Measurements from ENCODE around the gene RIN3.

Gene RIN3, protein sequence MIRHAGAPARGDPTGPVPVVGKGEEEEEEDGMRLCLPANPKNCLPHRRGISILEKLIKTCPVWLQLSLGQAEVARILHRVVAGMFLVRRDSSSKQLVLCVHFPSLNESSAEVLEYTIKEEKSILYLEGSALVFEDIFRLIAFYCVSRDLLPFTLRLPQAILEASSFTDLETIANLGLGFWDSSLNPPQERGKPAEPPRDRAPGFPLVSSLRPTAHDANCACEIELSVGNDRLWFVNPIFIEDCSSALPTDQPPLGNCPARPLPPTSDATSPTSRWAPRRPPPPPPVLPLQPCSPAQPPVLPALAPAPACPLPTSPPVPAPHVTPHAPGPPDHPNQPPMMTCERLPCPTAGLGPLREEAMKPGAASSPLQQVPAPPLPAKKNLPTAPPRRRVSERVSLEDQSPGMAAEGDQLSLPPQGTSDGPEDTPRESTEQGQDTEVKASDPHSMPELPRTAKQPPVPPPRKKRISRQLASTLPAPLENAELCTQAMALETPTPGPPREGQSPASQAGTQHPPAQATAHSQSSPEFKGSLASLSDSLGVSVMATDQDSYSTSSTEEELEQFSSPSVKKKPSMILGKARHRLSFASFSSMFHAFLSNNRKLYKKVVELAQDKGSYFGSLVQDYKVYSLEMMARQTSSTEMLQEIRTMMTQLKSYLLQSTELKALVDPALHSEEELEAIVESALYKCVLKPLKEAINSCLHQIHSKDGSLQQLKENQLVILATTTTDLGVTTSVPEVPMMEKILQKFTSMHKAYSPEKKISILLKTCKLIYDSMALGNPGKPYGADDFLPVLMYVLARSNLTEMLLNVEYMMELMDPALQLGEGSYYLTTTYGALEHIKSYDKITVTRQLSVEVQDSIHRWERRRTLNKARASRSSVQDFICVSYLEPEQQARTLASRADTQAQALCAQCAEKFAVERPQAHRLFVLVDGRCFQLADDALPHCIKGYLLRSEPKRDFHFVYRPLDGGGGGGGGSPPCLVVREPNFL

DNA sequence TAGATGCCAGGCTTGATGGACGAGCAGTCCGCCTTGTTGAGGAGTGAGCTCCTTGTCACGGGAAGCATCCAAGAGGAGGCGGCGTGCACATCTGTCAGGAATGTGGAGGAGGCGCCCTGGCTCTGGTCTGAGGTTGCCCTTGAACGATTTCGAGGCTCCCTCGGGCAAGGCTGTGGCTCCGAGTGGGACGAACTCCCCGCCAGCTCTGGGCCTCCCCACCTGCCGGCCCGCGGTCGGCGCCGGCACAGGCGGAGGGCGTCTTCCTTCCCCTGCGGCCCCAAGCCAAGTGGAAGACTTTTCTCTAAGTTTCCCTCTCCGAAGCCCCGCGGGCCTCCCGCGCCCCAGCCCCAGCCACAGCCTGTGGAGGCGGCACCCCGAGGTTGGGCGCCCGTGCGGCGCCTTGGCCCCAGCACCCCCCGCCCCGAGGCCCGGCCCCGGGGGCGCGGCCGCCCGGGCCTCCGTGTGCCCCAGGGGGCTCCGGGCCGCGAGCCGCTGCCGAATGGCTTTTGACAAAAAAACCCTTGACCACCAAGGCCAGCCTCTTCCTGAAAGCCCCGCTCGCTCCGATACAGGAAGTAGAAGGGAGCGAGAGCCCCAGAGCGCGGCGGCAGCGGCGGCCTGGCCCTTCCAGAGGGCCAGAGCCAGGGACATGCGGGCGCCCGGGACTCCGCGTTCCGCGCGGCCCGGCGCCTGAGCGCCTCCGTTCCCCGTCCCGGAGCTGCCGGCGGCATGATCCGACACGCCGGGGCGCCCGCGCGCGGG is at the start of gene RIN3:
RIN3 (plus strand) TSS at position 578 of the 762 bp plus-strand sequence; CDS start at position 730, 152 bp downstream.
- no peaks in the 10 kb centered on the region for H3K9me3 Mint-ChIP-seq
- H3K4me3 Mint-ChIP-seq: peak within 1 kb of the TSS; percentile 65
- peaks cover 53% of the 10 kb centered on the region for H3K27me3 Mint-ChIP-seq (ENCODE audit: low read depth)
- H3K36me3 Mint-ChIP-seq (ENCODE audit: low read depth): no peaks in the 10 kb centered on the region
- H3K4me1 Mint-ChIP-seq (ENCODE audit: low read depth): peaks cover 14% of the 10 kb centered on the region
- H3K27ac Mint-ChIP-seq: no peak within 1 kb of the TSS

DNA sequence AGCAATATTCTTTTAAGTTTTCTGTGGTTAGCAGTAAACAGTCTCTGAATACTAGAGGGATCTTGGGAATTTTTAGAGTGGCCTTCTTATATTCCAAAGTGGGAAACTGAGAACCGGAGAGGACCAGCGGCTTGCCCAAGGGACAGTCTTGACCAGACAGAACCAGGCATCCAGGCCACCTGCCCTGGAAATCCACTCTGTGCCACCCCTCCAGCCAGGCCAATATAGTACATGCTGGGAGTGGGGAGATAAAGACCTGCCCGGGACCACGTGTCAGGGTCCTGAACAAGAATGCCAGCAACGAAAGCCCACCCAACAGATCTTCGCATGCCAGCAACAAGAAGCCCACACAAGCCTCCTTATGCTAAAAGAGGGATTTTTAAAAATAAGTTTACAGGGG is 49.4 kb upstream of the RIN3 start:
- no peak overlapping the region for H3K4me3 Mint-ChIP-seq
- H3K36me3 Mint-ChIP-seq (ENCODE audit: low read depth): peaks cover 2% of the 10 kb centered on the region
- peaks cover 14% of the 10 kb centered on the region for H3K4me1 Mint-ChIP-seq (ENCODE audit: low read depth)
- H3K27ac Mint-ChIP-seq: no peak overlapping the region
- peaks cover 9% of the 10 kb centered on the region for H3K9me3 Mint-ChIP-seq
- peaks cover 6% of the 10 kb centered on the region for H3K27me3 Mint-ChIP-seq (ENCODE audit: low read depth)

DNA sequence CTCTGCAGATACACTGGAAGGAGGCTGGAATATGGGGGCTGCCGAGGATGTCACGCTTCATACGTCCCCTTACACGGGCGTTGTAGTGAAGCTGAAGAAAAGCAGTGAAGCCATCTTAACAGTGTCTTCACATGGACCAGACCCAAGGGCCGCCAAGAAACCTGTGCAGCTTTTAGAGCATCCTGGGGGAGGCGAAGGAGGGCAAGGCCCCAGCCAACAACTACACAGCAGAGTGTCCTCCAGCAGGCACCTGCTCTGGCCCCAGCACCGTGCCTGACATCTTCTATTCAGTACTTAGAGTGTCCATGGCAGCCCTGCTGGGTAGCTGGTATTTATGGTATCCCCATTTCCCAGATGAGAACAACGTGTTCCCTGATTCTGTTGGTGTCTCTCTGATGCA is 48.9 kb upstream of the RIN3 start:
- H3K27me3 Mint-ChIP-seq (ENCODE audit: low read depth): peaks cover 6% of the 10 kb centered on the region
- H3K4me3 Mint-ChIP-seq: no peak overlapping the region
- H3K36me3 Mint-ChIP-seq (ENCODE audit: low read depth): peaks cover 2% of the 10 kb centered on the region
- H3K27ac Mint-ChIP-seq: no peak overlapping the region
- peaks cover 11% of the 10 kb centered on the region for H3K9me3 Mint-ChIP-seq
- H3K4me1 Mint-ChIP-seq (ENCODE audit: low read depth): peaks cover 14% of the 10 kb centered on the region

DNA sequence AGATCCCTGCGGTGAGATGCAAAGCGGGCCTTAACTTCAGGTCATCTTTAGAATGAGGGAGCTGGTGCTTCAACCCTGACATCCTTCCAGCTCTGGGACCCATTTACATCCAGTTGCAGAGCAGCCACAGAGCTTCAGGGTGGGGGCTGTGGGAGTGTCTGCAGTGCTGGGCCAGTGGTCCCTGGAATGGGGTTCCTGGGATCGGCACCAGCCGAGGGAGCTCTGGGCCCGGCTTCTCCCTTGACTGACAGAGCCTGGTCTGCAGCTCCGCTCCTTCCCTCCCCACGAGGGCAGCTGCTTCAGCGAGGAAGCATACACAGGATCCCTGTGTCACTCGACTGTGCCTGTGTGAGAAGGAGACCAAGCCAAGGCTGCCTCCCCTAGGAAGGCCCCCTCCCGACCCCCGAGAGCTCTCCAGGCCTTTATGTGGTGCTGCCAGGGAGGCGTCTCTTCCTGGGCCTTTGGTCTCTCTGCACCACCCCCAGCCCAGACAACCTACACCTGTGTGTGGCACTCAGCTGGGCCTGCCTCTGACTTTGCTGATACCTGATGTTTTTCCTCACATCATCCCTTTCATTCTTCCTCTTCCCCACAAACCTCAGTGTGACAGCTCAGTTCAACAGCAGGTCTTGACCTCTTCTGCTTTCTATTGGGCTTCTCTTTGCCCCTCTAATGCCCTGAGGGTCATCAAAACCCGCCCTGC is 48.1 kb upstream of the RIN3 start:
- Mint-ChIP-seq H3K27ac (no peak overlapping the region), H3K9me3 (peaks cover 17% of the 10 kb centered on the region), H3K27me3 (ENCODE audit: low read depth) (peaks cover 11% of the 10 kb centered on the region), H3K4me1 (ENCODE audit: low read depth) (peaks cover 14% of the 10 kb centered on the region), H3K4me3 (no peak overlapping the region), H3K36me3 (ENCODE audit: low read depth) (peaks cover 2% of the 10 kb centered on the region)

DNA sequence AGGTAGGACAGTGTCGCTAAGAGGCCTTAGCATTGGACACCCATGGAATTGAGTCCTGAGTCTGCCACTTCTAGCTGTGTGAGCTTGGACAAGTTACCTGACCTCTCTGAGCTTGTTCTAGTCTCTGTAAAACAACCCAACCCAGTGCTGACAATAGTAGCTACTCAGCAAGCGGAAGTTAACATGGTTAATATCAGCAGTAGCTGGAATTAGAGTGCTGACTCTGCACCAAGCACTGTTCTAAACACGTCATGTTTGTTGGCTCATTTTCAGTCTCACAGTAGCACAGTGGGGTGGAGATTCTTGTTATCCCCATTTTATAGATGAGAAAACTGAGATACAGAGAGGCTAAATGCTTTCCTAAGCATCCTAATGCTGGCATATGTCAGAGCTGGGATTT is 47.5 kb upstream of the RIN3 start:
- H3K4me3 Mint-ChIP-seq: no peak overlapping the region
- no peak overlapping the region for H3K27ac Mint-ChIP-seq
- H3K27me3 Mint-ChIP-seq (ENCODE audit: low read depth): peaks cover 11% of the 10 kb centered on the region
- peaks cover 17% of the 10 kb centered on the region for H3K9me3 Mint-ChIP-seq
- H3K36me3 Mint-ChIP-seq (ENCODE audit: low read depth): peaks cover 2% of the 10 kb centered on the region
- H3K4me1 Mint-ChIP-seq (ENCODE audit: low read depth): peaks cover 12% of the 10 kb centered on the region

DNA sequence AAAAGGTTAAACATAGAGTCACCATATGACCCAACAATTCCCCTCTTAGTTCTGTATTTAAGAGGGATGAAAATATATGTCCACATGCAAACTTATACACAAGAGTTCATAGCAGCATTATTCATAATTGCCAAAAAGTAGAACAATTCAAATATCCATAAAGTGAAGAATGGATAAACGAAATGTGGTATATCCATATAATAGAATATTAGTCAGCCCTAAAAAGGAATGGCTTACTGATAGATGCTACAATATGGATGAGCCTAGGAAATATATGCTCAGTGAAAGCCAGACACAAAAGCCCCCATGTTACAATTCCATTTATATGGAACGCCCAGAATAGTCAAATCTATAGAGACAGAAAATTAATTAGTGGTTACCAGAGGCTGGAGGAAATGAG is 44.1 kb upstream of the RIN3 start:
- Mint-ChIP-seq H3K4me3 (no peak overlapping the region), H3K4me1 (ENCODE audit: low read depth) (no peaks in the 10 kb centered on the region), H3K36me3 (ENCODE audit: low read depth) (peaks cover 2% of the 10 kb centered on the region), H3K9me3 (peaks cover 17% of the 10 kb centered on the region), H3K27ac (no peak overlapping the region), H3K27me3 (ENCODE audit: low read depth) (peaks cover 5% of the 10 kb centered on the region)

DNA sequence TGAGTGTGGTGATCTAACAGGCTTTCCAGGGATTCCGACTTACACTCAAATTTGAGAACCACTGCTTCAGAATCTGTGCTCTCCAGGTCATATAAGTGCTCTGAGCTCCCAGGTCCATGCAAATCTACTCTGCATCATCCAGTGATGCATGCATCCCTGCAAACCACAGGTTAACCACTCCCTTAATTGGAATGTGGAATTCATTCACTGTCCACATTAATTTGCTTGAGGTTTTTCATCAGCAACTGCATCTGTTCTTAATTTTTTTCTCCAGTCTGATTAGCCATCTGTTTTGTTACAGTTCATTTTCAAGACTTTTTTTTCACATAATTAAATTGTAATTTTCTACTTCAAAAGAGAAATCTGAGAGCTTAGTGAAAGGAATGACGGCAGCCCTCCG is 43.4 kb upstream of the RIN3 start:
- H3K4me1 Mint-ChIP-seq (ENCODE audit: low read depth): no peaks in the 10 kb centered on the region
- peaks cover 17% of the 10 kb centered on the region for H3K9me3 Mint-ChIP-seq
- H3K27ac Mint-ChIP-seq: no peak overlapping the region
- no peak overlapping the region for H3K4me3 Mint-ChIP-seq
- peaks cover 5% of the 10 kb centered on the region for H3K27me3 Mint-ChIP-seq (ENCODE audit: low read depth)
- peaks cover 2% of the 10 kb centered on the region for H3K36me3 Mint-ChIP-seq (ENCODE audit: low read depth)

DNA sequence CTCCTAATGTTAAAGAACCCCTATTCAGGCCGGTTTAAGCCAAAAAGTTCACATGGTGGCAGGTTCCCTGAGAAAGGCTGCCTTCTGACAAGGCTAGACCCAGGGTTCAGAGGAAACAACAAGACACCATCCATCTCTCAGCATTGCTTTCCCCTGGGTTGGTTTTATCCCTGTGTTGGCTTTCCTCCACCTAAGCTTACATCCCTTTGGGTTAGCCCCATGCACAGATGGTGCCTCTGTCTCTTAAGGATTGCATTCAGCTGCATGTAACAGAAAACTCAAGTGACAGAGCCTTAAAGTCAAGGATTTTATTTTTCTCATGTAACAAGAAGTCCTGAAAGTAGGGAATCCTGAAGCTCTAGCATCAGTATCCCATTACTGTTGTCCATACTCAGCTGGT is 42.8 kb upstream of the RIN3 start:
- Mint-ChIP-seq H3K4me3 (no peak overlapping the region), H3K9me3 (peaks cover 17% of the 10 kb centered on the region), H3K27me3 (ENCODE audit: low read depth) (peaks cover 7% of the 10 kb centered on the region), H3K27ac (no peak overlapping the region), H3K36me3 (ENCODE audit: low read depth) (peaks cover 2% of the 10 kb centered on the region), H3K4me1 (ENCODE audit: low read depth) (no peaks in the 10 kb centered on the region)

DNA sequence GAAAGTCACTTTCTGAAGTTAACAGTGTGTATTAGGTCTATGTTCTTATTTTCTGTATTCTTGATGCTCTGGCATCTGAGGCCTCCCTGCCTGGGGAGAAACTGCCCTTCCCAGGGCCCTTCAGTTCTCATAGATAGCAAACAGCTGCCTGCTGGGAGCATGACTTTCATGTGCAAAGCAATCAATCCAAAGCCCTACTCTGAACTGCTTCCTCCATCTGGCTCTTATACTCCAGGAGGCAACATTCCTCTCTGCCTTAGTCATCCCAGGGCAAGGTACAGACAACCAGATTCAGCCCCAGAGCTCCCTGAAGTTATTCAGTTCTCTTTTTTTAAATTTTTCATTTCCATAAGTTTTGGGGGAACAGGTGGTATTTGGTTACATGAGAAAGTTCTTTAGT is 41.7 kb upstream of the RIN3 start:
- no peaks in the 10 kb centered on the region for H3K4me1 Mint-ChIP-seq (ENCODE audit: low read depth)
- no peak overlapping the region for H3K4me3 Mint-ChIP-seq
- H3K27me3 Mint-ChIP-seq (ENCODE audit: low read depth): peaks cover 9% of the 10 kb centered on the region
- peaks cover 2% of the 10 kb centered on the region for H3K36me3 Mint-ChIP-seq (ENCODE audit: low read depth)
- H3K27ac Mint-ChIP-seq: no peak overlapping the region
- peaks cover 17% of the 10 kb centered on the region for H3K9me3 Mint-ChIP-seq

DNA sequence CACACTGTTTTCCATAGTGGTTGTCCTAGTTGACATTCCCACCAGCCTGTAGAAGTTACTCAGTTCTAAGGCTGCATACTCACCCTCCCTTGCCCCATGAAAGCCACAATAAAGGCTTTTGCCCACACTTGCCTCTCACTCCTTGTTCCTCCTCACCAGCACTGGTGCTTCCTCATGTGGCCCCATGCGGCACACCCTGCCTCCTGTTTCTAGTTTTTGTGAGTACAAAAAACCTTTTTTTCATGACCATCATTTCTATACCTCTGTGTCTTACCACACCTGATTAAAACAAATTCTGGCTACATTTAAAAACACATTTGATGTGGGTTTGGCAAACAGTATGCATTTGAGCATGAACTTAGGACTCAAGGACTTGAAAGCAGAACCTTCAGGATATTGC is 40.7 kb upstream of the RIN3 start:
- Mint-ChIP-seq H3K4me3 (no peak overlapping the region), H3K36me3 (ENCODE audit: low read depth) (no peaks in the 10 kb centered on the region), H3K27me3 (ENCODE audit: low read depth) (peaks cover 9% of the 10 kb centered on the region), H3K27ac (no peak overlapping the region), H3K9me3 (peaks cover 8% of the 10 kb centered on the region), H3K4me1 (ENCODE audit: low read depth) (no peaks in the 10 kb centered on the region)

DNA sequence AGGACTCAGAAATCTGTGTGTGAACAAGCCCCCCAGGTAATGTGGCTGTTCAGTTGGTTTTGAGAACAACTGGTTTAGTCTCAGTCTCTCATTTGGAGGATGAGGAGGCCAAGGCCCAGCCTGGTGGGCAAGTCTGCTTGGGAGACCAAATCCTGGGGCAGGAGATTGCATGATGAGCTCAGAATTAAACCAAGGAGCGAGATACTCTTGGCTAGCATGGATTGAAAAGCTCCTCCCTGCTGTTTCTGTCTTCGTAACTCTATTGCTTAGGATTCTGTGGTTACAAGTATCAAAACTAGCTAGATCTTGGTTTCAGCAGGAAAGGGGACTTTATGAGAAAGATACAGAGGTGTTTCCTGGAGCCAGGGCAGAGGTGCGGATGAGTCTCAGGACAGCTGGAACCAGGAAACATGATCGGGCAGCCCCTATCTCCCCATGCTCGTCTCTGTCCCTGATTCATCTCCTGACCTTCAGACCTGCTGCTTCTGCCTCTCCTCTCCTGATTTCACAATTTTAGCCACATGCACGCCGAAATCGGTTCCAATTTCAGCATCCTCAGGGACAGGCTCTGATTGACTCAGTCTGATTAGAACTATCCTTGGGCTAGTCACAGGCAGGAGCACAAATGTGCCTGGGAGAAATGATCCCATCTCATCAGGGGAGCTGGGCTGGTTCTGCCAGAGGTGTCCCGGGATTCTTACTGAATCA is 40.2 kb upstream of the RIN3 start:
- H3K4me3 Mint-ChIP-seq: no peak overlapping the region

DNA sequence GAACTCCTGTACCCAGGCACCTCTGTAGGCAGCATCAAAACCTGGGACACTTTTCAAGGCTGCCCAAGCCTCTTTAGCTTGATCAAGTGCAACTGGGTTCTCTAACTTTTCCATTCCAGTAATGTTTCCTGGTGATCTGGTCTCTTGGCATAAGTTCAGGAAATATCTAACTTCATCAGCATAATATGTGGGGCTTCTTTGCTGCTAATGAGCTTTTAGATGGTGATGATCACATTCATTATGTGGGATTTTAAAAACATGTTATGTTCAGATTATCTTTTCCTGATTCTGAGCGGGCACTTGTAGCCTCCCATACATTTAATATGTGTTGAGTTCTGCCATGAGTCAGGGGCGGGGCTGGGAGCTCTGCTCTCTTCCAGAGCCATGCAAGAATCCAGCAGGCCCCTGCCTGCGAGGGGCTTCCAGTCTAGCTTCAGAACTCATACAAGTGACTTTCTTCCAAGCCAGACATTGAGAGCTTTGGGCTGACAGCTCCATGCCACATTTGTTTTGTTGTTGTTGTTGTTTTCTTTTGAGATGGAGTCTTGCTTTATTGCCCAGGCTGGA is 39.5 kb upstream of the RIN3 start:
- H3K9me3 Mint-ChIP-seq: peaks cover 12% of the 10 kb centered on the region
- no peak overlapping the region for H3K4me3 Mint-ChIP-seq
- no peaks in the 10 kb centered on the region for H3K4me1 Mint-ChIP-seq (ENCODE audit: low read depth)
- no peak overlapping the region for H3K27ac Mint-ChIP-seq
- no peaks in the 10 kb centered on the region for H3K36me3 Mint-ChIP-seq (ENCODE audit: low read depth)
- peaks cover 17% of the 10 kb centered on the region for H3K27me3 Mint-ChIP-seq (ENCODE audit: low read depth)

More for the DNA sequence above, 40.2 kb upstream of the RIN3 start:
- H3K9me3 Mint-ChIP-seq: peaks cover 8% of the 10 kb centered on the region
- no peaks in the 10 kb centered on the region for H3K4me1 Mint-ChIP-seq (ENCODE audit: low read depth)
- no peaks in the 10 kb centered on the region for H3K36me3 Mint-ChIP-seq (ENCODE audit: low read depth)
- peaks cover 11% of the 10 kb centered on the region for H3K27me3 Mint-ChIP-seq (ENCODE audit: low read depth)
- H3K27ac Mint-ChIP-seq: no peak overlapping the region

DNA sequence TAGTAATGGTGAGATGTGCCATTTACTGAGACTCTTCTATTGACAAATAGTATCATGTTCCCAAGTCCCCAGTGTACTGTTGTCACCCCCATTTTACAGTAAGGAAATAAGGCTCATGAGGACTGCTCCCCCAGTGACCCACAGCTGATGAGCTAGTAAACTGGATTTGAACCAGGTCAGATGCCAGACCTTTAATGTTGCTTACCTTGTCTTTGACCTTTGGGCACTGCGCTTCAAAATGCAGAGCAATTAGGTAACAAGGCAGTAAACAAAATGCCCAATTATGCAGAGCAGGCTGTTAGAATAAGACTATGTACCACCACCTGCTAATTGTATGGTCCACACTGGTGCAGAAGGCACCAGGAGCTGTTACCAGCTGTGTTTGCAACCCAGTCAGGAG is 38.5 kb upstream of the RIN3 start:
- Mint-ChIP-seq H3K27ac (no peak overlapping the region), H3K4me3 (no peak overlapping the region), H3K4me1 (ENCODE audit: low read depth) (no peaks in the 10 kb centered on the region), H3K36me3 (ENCODE audit: low read depth) (no peaks in the 10 kb centered on the region), H3K27me3 (ENCODE audit: low read depth) (peaks cover 25% of the 10 kb centered on the region), H3K9me3 (peaks cover 12% of the 10 kb centered on the region)
